OCI-LY7 (cell line): ENCODE data around the gene CTNNA1. TPM values are rescaled to one million over a fixed set of nuclear protein-coding genes. Genes with fewer than 3 reads are reported as not detected.

Source experiments
- BruUV-seq: library from RNA; stranded (reverse); fragments of 400-500 nt; replicated peaks from 2 replicates; lab custom pipeline; 2021; lab: Mats Ljungman, UMichigan
- CTCF ChIA-PET: fragments of 300-600 bp; sonication (Branson Sonifier 250); formaldehyde crosslinking; loops from one replicate; lab custom pipeline; 2022; ENCODE audit warnings: antibody characterized with exemption; ENCODE audit not compliant: unreplicated experiment; lab: Charles Lee
- POLR2A ChIA-PET: fragments of 300-600 bp; sonication (Branson Sonifier 250); formaldehyde crosslinking; loops from one replicate; lab custom pipeline; 2022; ENCODE audit warnings: antibody characterized with exemption; lab: Charles Lee
- DNase-seq: peaks from one replicate; pipeline ENCODE4 v3.0.0-alpha.2; 2015; ENCODE audit warnings: low spot score
- H2AFZ ChIP-seq: fragments of 200-600 bp; sonication (generic), shearing (Covaris generic); 2 replicates; pipeline ENCODE4 v1.6.1; 2014; ENCODE audit warnings: mild to moderate bottlenecking, antibody characterized with exemption, low read length, moderate library complexity
- H3K27ac ChIP-seq: fragments of 200-600 bp; sonication (generic); 2 replicates; pipeline ENCODE4 v1.5.1; 2014; ENCODE audit warnings: mixed run types, low read depth, mild to moderate bottlenecking, moderate library complexity, low read length, inconsistent platforms; ENCODE audit not compliant: poor library complexity, severe bottlenecking
- H3K36me3 ChIP-seq: fragments of 200-600 bp; sonication (generic); 2 replicates; pipeline ENCODE4 v1.6.1; 2014; ENCODE audit warnings: mild to moderate bottlenecking, antibody characterized with exemption, low read length, moderate library complexity, mixed read lengths; ENCODE audit not compliant: insufficient read depth
- H3K4me1 ChIP-seq: fragments of 200-600 bp; sonication (generic); 2 replicates; pipeline ENCODE4 v1.5.1; 2014; ENCODE audit warnings: mild to moderate bottlenecking, low read length; ENCODE audit not compliant: insufficient read depth, poor library complexity, severe bottlenecking
- H3K4me2 ChIP-seq: fragments of 200-600 bp; sonication (generic); 2 replicates; pipeline ENCODE4 v1.6.1; 2014; ENCODE audit warnings: mild to moderate bottlenecking, low read length
- H3K4me3 ChIP-seq: fragments of 200-600 bp; sonication (generic); 2 replicates; pipeline ENCODE4 v1.5.1; 2014; ENCODE audit warnings: mild to moderate bottlenecking, low read depth, low read length; ENCODE audit not compliant: poor library complexity, severe bottlenecking
- H3K79me2 ChIP-seq: fragments of 200-600 bp; sonication (generic); 2 replicates; pipeline ENCODE4 v1.6.1; 2016; ENCODE audit warnings: low read depth, mild to moderate bottlenecking, low read length, moderate library complexity, mixed read lengths; ENCODE audit not compliant: insufficient read depth
- H3K9me2 ChIP-seq: fragments of 200-600 bp; sonication (generic); 2 replicates; pipeline ENCODE4 v1.6.1; 2016; ENCODE audit warnings: mild to moderate bottlenecking, low read length, mixed read lengths; ENCODE audit not compliant: insufficient read depth
- H3K9me3 ChIP-seq: fragments of 200-600 bp; sonication (generic); 2 replicates; pipeline ENCODE4 v1.6.1; 2014; ENCODE audit warnings: mild to moderate bottlenecking, mixed run types, low read length, mixed read lengths
- H4K20me1 ChIP-seq: fragments of 200-600 bp; sonication (generic); 2 replicates; pipeline ENCODE4 v1.6.1; 2014; ENCODE audit warnings: mild to moderate bottlenecking, antibody characterized with exemption, low read length, moderate library complexity, mixed read lengths; ENCODE audit not compliant: insufficient read depth
- EZH2phosphoT487 ChIP-seq: fragments of 200-600 bp; sonication (generic); IDR thresholded peaks from 2 replicates; pipeline ENCODE4 v1.6.1; 2018; ENCODE audit warnings: low read depth, borderline replicate concordance, mild to moderate bottlenecking, mixed run types, antibody characterized with exemption, low read length, moderate library complexity, mixed read lengths
- intact Hi-C: fragments of 100-400 bp; cut with micrococcal nuclease; formaldehyde crosslinking; loops from one replicate; pipeline ENCODE4 v1.10.0; 2022; ENCODE audit not compliant: unreplicated experiment
- total RNA-seq, 2 experiments: library from RNA; depleted of rRNA in 1 of 2; stranded (reverse); fragments of >200 nt in 1 of 2; shearing (Covaris generic) in 1 of 2; gene quantifications; 2 replicates each; pipeline ENCODE4 v1.2.3, GENCODE V29; 2014 to 2022
- TF ChIP-seq, protein P1 (sequence below): fragments of 200-600 bp; sonication (generic); conservative IDR thresholded peaks from 2 replicates; pipeline ENCODE4 v1.5.1; 2014; ENCODE audit warnings: mild to moderate bottlenecking, antibody characterized with exemption, low read length, moderate library complexity, mixed read lengths

The CTNNA1 gene
- total RNA-seq, 2 experiments from 2014 or later, result 40.4 to 42.7 TPM

DNA sequence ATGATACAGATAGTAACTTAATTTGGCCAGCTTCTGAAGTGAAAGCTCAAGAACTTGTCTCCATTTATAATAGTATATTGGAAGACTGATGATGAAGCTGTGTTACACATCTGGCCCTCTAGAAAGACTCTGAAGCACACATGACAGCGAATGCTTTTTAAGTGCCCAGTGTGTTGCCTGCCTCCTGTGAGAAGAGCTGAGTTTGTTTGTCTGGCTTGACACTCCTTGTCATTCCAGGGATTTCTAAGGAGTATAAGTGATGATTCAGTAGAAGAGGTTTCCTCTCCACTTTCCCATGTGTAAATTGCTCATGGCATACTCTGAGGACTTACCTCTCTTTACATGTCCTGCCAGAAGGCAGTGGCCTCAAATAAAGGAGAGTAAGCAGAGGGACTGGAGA is 152.3 kb downstream of the CTNNA1 start:
- intact Hi-C loops, result no loop called here
- no peak overlapping the region for H3K27ac ChIP-seq
- ChIA-PET POLR2A (interaction anchor here (0.9 to 1.0 kb wide), 2 partner anchors 72 to 563 kb away, joined by 3 to 6 read pairs; no protein-coding TSS in a partner anchor), CTCF (no interaction called here)
- H3K9me3 ChIP-seq, result no peaks in the 10 kb centered on the region
- no peaks in the 10 kb centered on the region for H3K9me2 ChIP-seq
- H3K36me3 ChIP-seq, result no peaks in the 10 kb centered on the region
- no peak overlapping the region for H3K4me3 ChIP-seq
- TF ChIP-seq, protein P1, sequence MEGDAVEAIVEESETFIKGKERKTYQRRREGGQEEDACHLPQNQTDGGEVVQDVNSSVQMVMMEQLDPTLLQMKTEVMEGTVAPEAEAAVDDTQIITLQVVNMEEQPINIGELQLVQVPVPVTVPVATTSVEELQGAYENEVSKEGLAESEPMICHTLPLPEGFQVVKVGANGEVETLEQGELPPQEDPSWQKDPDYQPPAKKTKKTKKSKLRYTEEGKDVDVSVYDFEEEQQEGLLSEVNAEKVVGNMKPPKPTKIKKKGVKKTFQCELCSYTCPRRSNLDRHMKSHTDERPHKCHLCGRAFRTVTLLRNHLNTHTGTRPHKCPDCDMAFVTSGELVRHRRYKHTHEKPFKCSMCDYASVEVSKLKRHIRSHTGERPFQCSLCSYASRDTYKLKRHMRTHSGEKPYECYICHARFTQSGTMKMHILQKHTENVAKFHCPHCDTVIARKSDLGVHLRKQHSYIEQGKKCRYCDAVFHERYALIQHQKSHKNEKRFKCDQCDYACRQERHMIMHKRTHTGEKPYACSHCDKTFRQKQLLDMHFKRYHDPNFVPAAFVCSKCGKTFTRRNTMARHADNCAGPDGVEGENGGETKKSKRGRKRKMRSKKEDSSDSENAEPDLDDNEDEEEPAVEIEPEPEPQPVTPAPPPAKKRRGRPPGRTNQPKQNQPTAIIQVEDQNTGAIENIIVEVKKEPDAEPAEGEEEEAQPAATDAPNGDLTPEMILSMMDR, result no peak
- TF ChIP-seq EZH2phosphoT487, result no peak
- no peak overlapping the region for H2AFZ ChIP-seq
- DNase-seq, result no peak
- no peaks in the 10 kb centered on the region for H4K20me1 ChIP-seq
- no TSS peak for BruUV-seq
- H3K4me1 ChIP-seq, result no peaks in the 10 kb centered on the region
- no peak overlapping the region for H3K4me2 ChIP-seq
- no peaks in the 10 kb centered on the region for H3K79me2 ChIP-seq

DNA sequence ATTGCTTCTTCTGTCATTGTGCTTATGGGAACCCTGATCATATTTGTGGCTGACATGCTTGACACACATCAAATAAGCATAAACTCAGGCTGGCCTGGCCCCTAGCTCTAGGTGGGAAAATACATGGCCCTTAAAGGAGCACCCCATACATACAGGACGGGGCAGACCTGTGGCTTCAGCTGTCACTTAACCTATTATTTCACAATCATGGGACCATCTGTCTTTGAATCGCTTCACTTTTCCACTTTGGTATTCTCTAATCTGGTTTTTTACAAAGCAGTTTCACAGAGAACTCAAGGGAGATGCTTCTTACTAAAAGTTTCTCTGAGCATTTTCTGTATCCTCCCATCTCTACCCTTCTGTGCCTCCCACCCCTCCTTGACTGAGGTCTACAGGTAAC is 156.5 kb downstream of the CTNNA1 start:
- POLR2A ChIA-PET, result interaction anchor here (0.6 kb wide), 1 partner anchor 101 kb away, joined by 4 read pairs; no protein-coding TSS in a partner anchor
- Histone ChIP-seq H3K4me2 (no peak overlapping the region), H4K20me1 (no peaks in the 10 kb centered on the region), H3K9me3 (no peaks in the 10 kb centered on the region), H3K9me2 (no peaks in the 10 kb centered on the region), H3K4me3 (no peak overlapping the region), H3K27ac (no peak overlapping the region), H3K4me1 (no peaks in the 10 kb centered on the region), H3K79me2 (no peaks in the 10 kb centered on the region), H2AFZ (no peak overlapping the region), H3K36me3 (no peaks in the 10 kb centered on the region)
- no peak for DNase-seq
- intact Hi-C loops, result no loop called here
- no TSS peak for BruUV-seq
- TF ChIP-seq EZH2phosphoT487, result no peak
- TF ChIP-seq, protein P1, result no peak
- CTCF ChIA-PET, result no interaction called here

DNA sequence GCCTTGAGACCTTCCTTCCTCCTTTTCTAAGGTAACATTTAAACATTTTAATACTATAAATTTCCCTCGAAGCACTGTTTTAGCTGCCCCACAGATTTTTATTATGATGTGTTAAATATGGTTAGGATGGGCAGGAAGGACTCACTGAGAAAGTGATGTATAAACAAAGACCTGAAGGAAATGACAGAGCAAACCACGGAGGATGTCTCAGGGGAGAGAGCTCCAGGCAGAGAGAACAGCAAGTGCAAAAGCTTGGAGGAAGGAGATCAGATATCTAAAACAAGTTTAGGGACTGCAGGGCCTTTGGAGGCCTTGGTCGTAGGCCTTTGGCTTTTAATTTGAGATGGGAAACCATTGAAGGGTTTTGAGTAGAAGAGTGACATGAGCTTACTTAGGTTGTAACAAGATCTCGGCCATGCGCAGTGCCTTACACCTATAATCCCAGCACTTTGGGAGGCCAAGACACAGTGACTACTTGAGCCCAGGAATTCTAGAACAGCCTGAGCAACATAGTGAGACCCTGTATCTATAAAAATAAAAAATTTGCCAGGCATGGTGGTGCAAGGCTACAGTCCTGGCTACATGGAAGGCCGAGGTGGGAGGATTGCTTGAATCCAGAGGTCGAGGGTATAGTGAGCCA is 157.4 kb downstream of the CTNNA1 start:
- TF ChIP-seq EZH2phosphoT487, result no peak
- TF ChIP-seq, protein P1, result no peak
- Histone ChIP-seq H3K4me3 (no peak overlapping the region), H3K27ac (no peak overlapping the region), H3K36me3 (no peaks in the 10 kb centered on the region), H3K79me2 (no peaks in the 10 kb centered on the region), H2AFZ (no peak overlapping the region), H3K9me3 (no peaks in the 10 kb centered on the region), H3K4me1 (no peaks in the 10 kb centered on the region), H4K20me1 (no peaks in the 10 kb centered on the region), H3K9me2 (no peaks in the 10 kb centered on the region), H3K4me2 (no peak overlapping the region)
- DNase-seq, result no peak
- CTCF ChIA-PET, result no interaction called here
- no TSS peak for BruUV-seq
- intact Hi-C loops, result no loop called here
- POLR2A ChIA-PET, result interaction anchor here (0.8 kb wide), 1 partner anchor 56 kb away, joined by 3 read pairs; no protein-coding TSS in a partner anchor
